Suprapubic skin (tissue), 4 donors: ENCODE results near the gene TMEM270. TPM values are rescaled to one million over a fixed set of nuclear protein-coding genes. Genes with fewer than 3 reads are reported as not detected.

ENCODE experiments used
- DNase-seq, 2 donors: peaks; one replicate each; pipeline ENCODE4 v3.0.0-alpha.2; 2019; ENCODE audit warnings: low spot score in 2 of 2
- H3K27ac ChIP-seq: fragments of 200-600 bp; sonication (generic); one replicate; pipeline ENCODE4 v1.5.1; 2019
- H3K27me3 ChIP-seq: fragments of 200-600 bp; sonication (generic); one replicate; pipeline ENCODE4 v1.5.1; 2019
- H3K36me3 ChIP-seq: fragments of 200-600 bp; sonication (generic); one replicate; pipeline ENCODE4 v1.5.1; 2019
- H3K4me1 ChIP-seq: fragments of 200-600 bp; sonication (generic); one replicate; pipeline ENCODE4 v1.5.1; 2019
- H3K4me3 ChIP-seq: fragments of 200-600 bp; sonication (generic); one replicate; pipeline ENCODE4 v1.5.1; 2019; ENCODE audit warnings: mild to moderate bottlenecking
- H3K9me3 ChIP-seq: fragments of 200-600 bp; sonication (generic); one replicate; pipeline ENCODE4 v1.5.1; 2019
- CTCF ChIP-seq, 2 donors: fragments of 200-600 bp in 1 of 2; fragments of 450-650 bp in 1 of 2; sonication (generic) in 1 of 2; IDR thresholded peaks; one replicate each; pipeline ENCODE4 v1.5.1; 2016 to 2019; ENCODE audit warnings: antibody characterized with exemption in 2 of 2, mild to moderate bottlenecking in 1 of 2, moderate library complexity in 1 of 2
- EP300 ChIP-seq: sonication (generic); formaldehyde crosslinking; IDR thresholded peaks from one replicate; pipeline ENCODE4 v1.6.1; 2017; ENCODE audit warnings: antibody characterized with exemption
- POLR2A ChIP-seq, 2 donors: fragments of 450-650 bp; IDR thresholded peaks; one replicate each; pipeline ENCODE4 v1.6.1; 2017; ENCODE audit warnings: antibody characterized with exemption in 2 of 2, mild to moderate bottlenecking in 2 of 2, moderate library complexity in 2 of 2
- POLR2AphosphoS5 ChIP-seq, 3 donors: sonication (generic); formaldehyde crosslinking; IDR thresholded peaks; one replicate each; pipeline ENCODE4 v1.6.1; 2017; ENCODE audit warnings: antibody characterized with exemption in 3 of 3
- WGBS: methylation state at CpG from one replicate; pipeline ENCODE4 v1.1.5; 2018; 5-methylcytosine and 5-hydroxymethylcytosine counted together
- total RNA-seq, 4 donors: library from RNA; depleted of rRNA; stranded (reverse); fragments of >200 nt; gene quantifications; one replicate each; pipeline ENCODE4 v1.1.0, GENCODE V29; 2016

TMEM270 gene
- total RNA-seq, 4 donors from 2014 or later, result not detected

- WGBS, result 58% methylated on average over 1 of the region's 1 CpG
- H3K4me1 ChIP-seq, result peaks cover 58% of the 10 kb centered on the region
- H3K27me3 ChIP-seq, result no peaks in the 10 kb centered on the region
- H3K27ac ChIP-seq, result peak overlapping the region; percentile 65
- H3K4me3 ChIP-seq, result no peak overlapping the region
- no peak for DNase-seq
- no peak for TF ChIP-seq POLR2AphosphoS5 (IDR thresholded peaks at IDR 0.05)
- no peak for TF ChIP-seq CTCF (IDR thresholded peaks at IDR 0.05)
- no peak for TF ChIP-seq POLR2A (IDR thresholded peaks at IDR 0.05)
- no peak for TF ChIP-seq EP300
- no peaks in the 10 kb centered on the region for H3K9me3 ChIP-seq
- no peaks in the 10 kb centered on the region for H3K36me3 ChIP-seq
These were observed 35.5 kb downstream of the TMEM270 start for GRCh38 chr7:73896454-73896853.

GRCh38 chr7:73899731-73900142, 38.8 kb downstream of the TMEM270 start:
- WGBS, result 44% methylated on average over 15 of the region's 15 CpGs

GRCh38 chr7:73900286-73900685, 39.3 kb downstream of the TMEM270 start:
- H3K4me3 ChIP-seq, result no peak overlapping the region
- no peaks in the 10 kb centered on the region for H3K9me3 ChIP-seq
- TF ChIP-seq POLR2AphosphoS5 (IDR thresholded peaks at IDR 0.05) (no peak), CTCF (IDR thresholded peaks at IDR 0.05) (no peak), POLR2A (IDR thresholded peaks at IDR 0.05) (no peak), EP300 (no peak)
- no peak for DNase-seq
- no peaks in the 10 kb centered on the region for H3K27me3 ChIP-seq
- 20% methylated on average over 1 of the region's 5 CpGs for WGBS
- peak overlapping the region; percentile 82 for H3K27ac ChIP-seq
- peaks cover 43% of the 10 kb centered on the region for H3K4me1 ChIP-seq
- no peaks in the 10 kb centered on the region for H3K36me3 ChIP-seq

More at GRCh38 chr7:73899731-73900142, 38.8 kb downstream of the TMEM270 start:
- Histone ChIP-seq H3K36me3 (no peaks in the 10 kb centered on the region), H3K4me3 (no peak overlapping the region), H3K4me1 (peaks cover 40% of the 10 kb centered on the region), H3K27ac (peak overlapping the region; percentile 82), H3K9me3 (no peaks in the 10 kb centered on the region), H3K27me3 (no peaks in the 10 kb centered on the region)
- DNase-seq, result peak; percentile 94 to 95
- TF ChIP-seq EP300 (no peak), POLR2AphosphoS5 (IDR thresholded peaks at IDR 0.05) (peak in 2 of 3 donors; percentile 60 to 75)

- Histone ChIP-seq H3K27ac (no peak overlapping the region), H3K36me3 (no peaks in the 10 kb centered on the region), H3K9me3 (no peaks in the 10 kb centered on the region), H3K4me1 (peaks cover 39% of the 10 kb centered on the region), H3K27me3 (no peaks in the 10 kb centered on the region), H3K4me3 (no peak overlapping the region)
- DNase-seq, result peak; percentile 47 to 51
- 78% methylated on average over 3 of the region's 3 CpGs for WGBS
- TF ChIP-seq POLR2AphosphoS5 (IDR thresholded peaks at IDR 0.05), result no peak
- no peak for TF ChIP-seq EP300
These were observed 40.4 kb downstream of the TMEM270 start for GRCh38 chr7:73901231-73901822.

- Histone ChIP-seq H3K4me1 (peaks cover 32% of the 10 kb centered on the region), H3K27ac (no peak overlapping the region), H3K36me3 (no peaks in the 10 kb centered on the region), H3K4me3 (no peak overlapping the region), H3K9me3 (no peaks in the 10 kb centered on the region), H3K27me3 (no peaks in the 10 kb centered on the region)
- TF ChIP-seq POLR2A (IDR thresholded peaks at IDR 0.05) (no peak), POLR2AphosphoS5 (IDR thresholded peaks at IDR 0.05) (no peak), EP300 (no peak), CTCF (IDR thresholded peaks at IDR 0.05) (no peak)
- WGBS, result 87% methylated on average over 14 of the region's 15 CpGs
- DNase-seq, result peak; percentile 59 to 76
These were observed 41.1 kb downstream of the TMEM270 start for GRCh38 chr7:73901823-73902597.
